GM18870 (cell line): ENCODE measurements around the gene PKLR.
"Not testable (repeated sequence)": the region's sequence is repeated elsewhere in the genome, so short reads cannot be mapped to it uniquely, and the experiment has no call there.

Experiments
- ATAC-seq: cut with Tn5 transposase; IDR thresholded peaks from one replicate; pipeline ENCODE4 v1.9.1; 2021; ENCODE audit warnings: moderate library complexity; ENCODE audit not compliant: unreplicated experiment

Gene PKLR

GRCh38 chr1:155319536-155319935, 18.3 kb upstream of the PKLR start:
- ATAC-seq, result no peak

- ATAC-seq, result no peak
These were observed 16.8 kb upstream of the PKLR start for GRCh38 chr1:155318082-155318481.

- ATAC-seq, result no peak
These were observed 15.7 kb upstream of the PKLR start for GRCh38 chr1:155316922-155317321.

GRCh38 chr1:155313261-155313660, 12.0 kb upstream of the PKLR start:
- ATAC-seq, result no peak

GRCh38 chr1:155309423-155310021, 8.3 kb upstream of the PKLR start:
- no peak for ATAC-seq

- ATAC-seq, result peak; percentile 87
These were observed 7.5 kb upstream of the PKLR start, which contains the start of gene FDPS for GRCh38 chr1:155308493-155309422. FDPS (plus strand) TSS chr1:155308866; CDS start chr1:155309790, 924 bp downstream.

GRCh38 chr1:155307247-155307740, 6.1 kb upstream of the PKLR start:
- ATAC-seq, result no peak

- no peak for ATAC-seq
These were observed 4.7 kb upstream of the PKLR start for GRCh38 chr1:155305881-155306391.

GRCh38 chr1:155304558-155305063, 3.4 kb upstream of the PKLR start:
- ATAC-seq, result no peak

GRCh38 chr1:155300553-155301329, 497 bp downstream of the PKLR start:
- ATAC-seq, result no peak

- ATAC-seq, result no peak
These were observed 1.2 kb downstream of the PKLR start for GRCh38 chr1:155300024-155300423.

GRCh38 chr1:155297384-155297783, 3.9 kb downstream of the PKLR start:
- ATAC-seq, result no peak

- ATAC-seq, result no peak
These were observed 4.6 kb downstream of the PKLR start for GRCh38 chr1:155296661-155297060.

- no peak for ATAC-seq
These were observed 5.3 kb downstream of the PKLR start for GRCh38 chr1:155295942-155296267.

- ATAC-seq, result no peak
These were observed 5.9 kb downstream of the PKLR start for GRCh38 chr1:155295183-155295941.

GRCh38 chr1:155294520-155295182, 6.6 kb downstream of the PKLR start:
- no peak for ATAC-seq

GRCh38 chr1:155293086-155293749, 8.0 kb downstream of the PKLR start:
- ATAC-seq, result no peak

GRCh38 chr1:155291006-155291405, 10.2 kb downstream of the PKLR start:
- ATAC-seq, result not testable (repeated sequence)

GRCh38 chr1:155287987-155288543, 13.2 kb downstream of the PKLR start:
- ATAC-seq, result no peak
